Ascending aorta (tissue), 2 donors: ENCODE results near the gene LDLRAD2. TPM values are rescaled to one million over a fixed set of nuclear protein-coding genes. Genes with fewer than 3 reads are reported as not detected.

Experiments used
- DNase-seq, 2 donors: peaks; one replicate each; pipeline ENCODE4 v3.0.0-alpha.2; 2019; ENCODE audit warnings: low spot score in 2 of 2
- H3K27ac ChIP-seq, 2 donors: fragments of 200-600 bp; sonication (generic); one replicate each; pipeline ENCODE4 v1.5.1; 2016 to 2017; ENCODE audit warnings: mild to moderate bottlenecking in 1 of 2
- H3K27me3 ChIP-seq: fragments of 200-600 bp; sonication (generic); one replicate; pipeline ENCODE4 v1.5.1; 2017
- H3K36me3 ChIP-seq, 2 donors: fragments of 200-600 bp; sonication (generic); one replicate each; pipeline ENCODE4 v1.5.1; 2016
- H3K4me1 ChIP-seq, 2 donors: fragments of 200-600 bp; sonication (generic); one replicate each; pipeline ENCODE4 v1.5.1; 2016 to 2017; ENCODE audit warnings: mild to moderate bottlenecking in 1 of 2
- H3K4me3 ChIP-seq, 2 donors: fragments of 200-600 bp; sonication (generic); one replicate each; pipeline ENCODE4 v1.5.1; 2016 to 2017; ENCODE audit warnings: mild to moderate bottlenecking in 1 of 2
- H3K9me3 ChIP-seq, 2 donors: fragments of 200-600 bp; sonication (generic); one replicate each; pipeline ENCODE4 v1.5.1; 2016
- intact Hi-C: fragments of 100-400 bp; cut with DNase I; formaldehyde crosslinking; loops from one replicate; pipeline ENCODE4 v1.15.1; 2023
- total RNA-seq: library from RNA; depleted of rRNA; stranded (reverse); fragments of >200 nt; gene quantifications from one replicate; pipeline ENCODE4 v1.1.0, GENCODE V29; 2016
- TF ChIP-seq, protein P1 (sequence below), 3 experiments: fragments of 200-600 bp in 2 of 3; fragments of 450-650 bp in 1 of 3; sonication (generic) in 2 of 3; IDR thresholded peaks; one replicate each; pipeline ENCODE4 v1.5.1; 2016 to 2019; ENCODE audit warnings: antibody characterized with exemption in 3 of 3, mild to moderate bottlenecking in 1 of 3, moderate library complexity in 1 of 3

The LDLRAD2 gene
- total RNA-seq, 1 donor from 2014 or later = not detected

GRCh38 chr1:21834094-21834493, 22.0 kb downstream of the LDLRAD2 start:
- Histone ChIP-seq H3K9me3 (no peaks in the 10 kb centered on the region), H3K27ac (no peak overlapping the region), H3K27me3 (no peaks in the 10 kb centered on the region), H3K4me3 (no peak overlapping the region), H3K36me3 (peaks cover 98 to 100% of the 10 kb centered on the region in 2 donors), H3K4me1 (no peaks in the 10 kb centered on the region)
- intact Hi-C loops = no loop called here
- DNase-seq = no peak
- TF ChIP-seq, protein P1, sequence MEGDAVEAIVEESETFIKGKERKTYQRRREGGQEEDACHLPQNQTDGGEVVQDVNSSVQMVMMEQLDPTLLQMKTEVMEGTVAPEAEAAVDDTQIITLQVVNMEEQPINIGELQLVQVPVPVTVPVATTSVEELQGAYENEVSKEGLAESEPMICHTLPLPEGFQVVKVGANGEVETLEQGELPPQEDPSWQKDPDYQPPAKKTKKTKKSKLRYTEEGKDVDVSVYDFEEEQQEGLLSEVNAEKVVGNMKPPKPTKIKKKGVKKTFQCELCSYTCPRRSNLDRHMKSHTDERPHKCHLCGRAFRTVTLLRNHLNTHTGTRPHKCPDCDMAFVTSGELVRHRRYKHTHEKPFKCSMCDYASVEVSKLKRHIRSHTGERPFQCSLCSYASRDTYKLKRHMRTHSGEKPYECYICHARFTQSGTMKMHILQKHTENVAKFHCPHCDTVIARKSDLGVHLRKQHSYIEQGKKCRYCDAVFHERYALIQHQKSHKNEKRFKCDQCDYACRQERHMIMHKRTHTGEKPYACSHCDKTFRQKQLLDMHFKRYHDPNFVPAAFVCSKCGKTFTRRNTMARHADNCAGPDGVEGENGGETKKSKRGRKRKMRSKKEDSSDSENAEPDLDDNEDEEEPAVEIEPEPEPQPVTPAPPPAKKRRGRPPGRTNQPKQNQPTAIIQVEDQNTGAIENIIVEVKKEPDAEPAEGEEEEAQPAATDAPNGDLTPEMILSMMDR (IDR thresholded peaks at IDR 0.05) = no peak

DNA sequence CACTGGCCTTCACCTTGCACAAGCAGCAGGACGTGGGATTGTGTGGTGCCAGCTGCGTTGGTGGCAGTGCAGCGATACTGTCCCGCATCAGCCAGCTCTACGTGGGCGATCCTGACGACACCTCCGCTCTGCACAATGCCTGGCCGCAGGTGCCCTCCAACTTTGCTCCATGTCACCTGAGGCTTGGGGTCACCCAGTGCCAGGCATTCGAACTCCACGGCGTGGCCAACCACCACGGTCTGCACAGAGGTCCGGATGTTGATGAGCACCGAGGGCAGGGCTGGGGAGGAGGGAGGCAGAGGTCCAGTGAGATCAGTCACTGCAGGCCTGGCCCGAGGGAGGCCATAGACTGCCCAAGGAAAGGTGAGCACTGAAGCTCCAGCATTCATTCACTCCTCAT, 22.6 kb downstream of the LDLRAD2 start:
- no peak for DNase-seq
- H3K4me1 ChIP-seq = no peaks in the 10 kb centered on the region
- no peak overlapping the region for H3K4me3 ChIP-seq
- no peaks in the 10 kb centered on the region for H3K9me3 ChIP-seq
- no peaks in the 10 kb centered on the region for H3K27me3 ChIP-seq
- no peak overlapping the region for H3K27ac ChIP-seq
- intact Hi-C loops = no loop called here
- H3K36me3 ChIP-seq = peaks cover 98 to 100% of the 10 kb centered on the region in 2 donors
- TF ChIP-seq, protein P1 (IDR thresholded peaks at IDR 0.05) = no peak

- TF ChIP-seq, protein P1 (IDR thresholded peaks at IDR 0.05) = no peak
- Histone ChIP-seq H3K27me3 (no peaks in the 10 kb centered on the region), H3K4me3 (no peak overlapping the region), H3K4me1 (no peaks in the 10 kb centered on the region), H3K9me3 (no peaks in the 10 kb centered on the region), H3K27ac (no peak overlapping the region), H3K36me3 (peaks cover 100% of the 10 kb centered on the region in 2 donors)
- intact Hi-C loops = no loop called here
- DNase-seq = no peak
These were observed 23.9 kb downstream of the LDLRAD2 start for GRCh38 chr1:21836010-21836409.

- no peaks in the 10 kb centered on the region for H3K9me3 ChIP-seq
- H3K27me3 ChIP-seq = no peaks in the 10 kb centered on the region
- DNase-seq = no peak
- no peaks in the 10 kb centered on the region for H3K4me1 ChIP-seq
- no peak overlapping the region for H3K4me3 ChIP-seq
- intact Hi-C loops = no loop called here
- no peak overlapping the region for H3K27ac ChIP-seq
- TF ChIP-seq, protein P1 (IDR thresholded peaks at IDR 0.05) = no peak
- H3K36me3 ChIP-seq = peaks cover 100% of the 10 kb centered on the region in 2 donors
These were observed 24.7 kb downstream of the LDLRAD2 start for GRCh38 chr1:21836729-21837128.

DNA sequence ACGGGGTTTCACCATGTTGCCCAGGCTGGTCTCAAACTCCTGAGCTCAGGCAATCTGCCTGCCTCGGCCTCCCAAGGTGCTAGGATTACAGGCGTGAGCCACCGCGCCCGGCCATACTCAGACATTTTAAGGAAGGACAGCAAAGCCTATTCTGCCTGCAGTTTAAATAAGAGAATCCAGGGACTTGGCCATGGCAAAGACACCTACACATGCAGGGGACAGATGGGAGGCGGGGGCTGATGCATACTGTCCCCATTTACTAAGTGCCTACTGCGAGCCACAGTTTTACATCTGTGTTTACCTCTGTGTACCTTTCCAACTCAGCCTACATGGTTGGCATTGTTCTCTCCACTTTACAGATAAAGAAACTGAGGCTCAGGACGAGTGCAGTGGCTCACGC, 25.4 kb downstream of the LDLRAD2 start:
- DNase-seq = no peak
- H3K36me3 ChIP-seq = peaks cover 100% of the 10 kb centered on the region in 2 donors

More for the DNA sequence above, 25.4 kb downstream of the LDLRAD2 start:
- H3K27me3 ChIP-seq = no peaks in the 10 kb centered on the region
- no peak overlapping the region for H3K27ac ChIP-seq
- H3K9me3 ChIP-seq = no peaks in the 10 kb centered on the region
- H3K4me1 ChIP-seq = no peaks in the 10 kb centered on the region
- intact Hi-C loops = no loop called here
- no peak overlapping the region for H3K4me3 ChIP-seq
- TF ChIP-seq, protein P1 (IDR thresholded peaks at IDR 0.05) = no peak
